HK-2 (cell line): ENCODE measurements around the gene FOXJ1.

Source experiments
- DNase-seq: peaks from one replicate; pipeline ENCODE4 v3.0.0-alpha.2; 2018; ENCODE audit not compliant: unreplicated experiment

FOXJ1 gene

DNA sequence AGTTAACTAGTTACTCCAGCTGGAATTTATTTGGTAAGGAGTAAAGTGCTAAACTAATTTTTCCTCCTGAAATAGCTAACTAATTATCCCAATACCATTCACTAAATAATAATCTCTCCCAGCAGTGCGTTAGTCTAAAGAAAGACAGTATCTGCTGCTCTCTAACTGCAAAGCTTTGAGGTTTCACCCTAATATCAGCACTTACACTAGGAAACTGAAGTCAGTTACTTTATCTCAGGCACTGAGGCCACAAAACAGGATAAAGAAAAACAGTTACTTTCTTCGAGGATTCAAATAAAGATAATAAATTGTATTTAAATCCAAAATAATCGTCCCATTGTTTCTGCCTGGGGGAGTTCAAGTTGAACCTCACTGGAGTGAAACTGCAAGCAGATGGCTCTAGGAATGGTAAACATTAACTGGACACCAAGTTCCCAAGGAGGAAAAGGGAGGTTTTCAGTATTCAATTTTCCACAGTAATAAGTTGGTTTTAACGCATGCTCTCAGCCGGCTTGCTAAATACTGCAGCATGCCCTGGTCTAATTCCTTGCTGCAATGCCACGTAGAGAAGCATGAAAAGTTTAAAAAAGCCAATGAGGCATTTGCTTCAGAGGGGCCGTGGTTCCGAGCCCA lies 20.0 kb upstream of the FOXJ1 start:
- DNase-seq = no peak

DNA sequence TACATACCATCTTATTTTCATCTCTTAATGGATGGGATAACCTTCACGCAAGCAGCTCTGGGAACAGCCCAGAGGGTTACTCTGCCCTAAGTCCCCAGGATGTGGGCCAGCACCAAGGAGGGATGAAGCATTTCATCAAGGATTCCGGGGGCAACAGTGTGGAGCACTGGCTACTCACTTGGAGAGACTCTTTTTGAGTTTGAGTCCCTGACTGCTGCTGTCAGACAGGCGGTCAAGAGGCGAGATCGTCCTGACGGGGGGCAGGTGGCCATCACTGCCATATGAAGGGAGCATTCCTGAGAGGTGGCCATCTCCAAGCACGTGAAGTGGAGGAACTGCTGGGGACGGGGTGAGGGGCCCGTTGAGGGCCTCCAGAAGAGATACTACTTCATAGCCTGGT lies 18.1 kb upstream of the FOXJ1 start:
- no peak for DNase-seq

DNA sequence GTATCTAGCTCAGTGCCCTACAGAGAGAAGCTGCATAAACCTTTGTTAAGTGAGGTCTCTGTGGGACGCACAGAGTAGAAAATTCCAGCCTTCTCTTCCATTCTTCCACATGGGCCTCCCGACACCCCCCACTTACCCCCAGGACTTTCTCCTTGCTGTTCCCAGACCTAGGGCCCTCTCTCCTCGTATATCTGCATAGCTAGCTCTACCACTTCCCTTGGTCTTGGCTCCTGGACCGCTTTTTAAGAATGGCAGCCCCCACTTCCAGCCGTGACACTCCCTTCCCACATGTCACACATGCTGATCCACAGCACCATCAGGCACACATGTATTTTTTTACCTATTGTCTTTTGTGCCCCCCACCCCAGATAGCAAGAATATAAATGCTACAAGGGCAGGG lies 16.7 kb upstream of the FOXJ1 start:
- DNase-seq = no peak

DNA sequence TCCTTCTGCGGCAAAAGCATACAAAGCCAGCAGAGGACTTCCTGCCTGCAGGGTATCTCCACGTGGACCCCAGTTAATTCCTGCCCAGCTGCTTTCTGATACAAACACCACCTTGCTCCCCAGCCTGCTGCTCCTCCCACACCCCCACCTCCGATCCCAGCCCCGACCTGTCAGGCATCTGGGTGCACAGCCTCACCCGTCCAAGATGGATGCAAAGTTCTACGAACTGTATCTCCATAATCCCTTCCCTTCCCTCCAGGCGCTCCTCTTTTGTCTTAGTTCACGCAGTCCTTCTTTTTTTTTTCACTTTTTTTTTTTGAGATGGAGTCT lies 15.6 kb upstream of the FOXJ1 start:
- DNase-seq = no peak

DNA sequence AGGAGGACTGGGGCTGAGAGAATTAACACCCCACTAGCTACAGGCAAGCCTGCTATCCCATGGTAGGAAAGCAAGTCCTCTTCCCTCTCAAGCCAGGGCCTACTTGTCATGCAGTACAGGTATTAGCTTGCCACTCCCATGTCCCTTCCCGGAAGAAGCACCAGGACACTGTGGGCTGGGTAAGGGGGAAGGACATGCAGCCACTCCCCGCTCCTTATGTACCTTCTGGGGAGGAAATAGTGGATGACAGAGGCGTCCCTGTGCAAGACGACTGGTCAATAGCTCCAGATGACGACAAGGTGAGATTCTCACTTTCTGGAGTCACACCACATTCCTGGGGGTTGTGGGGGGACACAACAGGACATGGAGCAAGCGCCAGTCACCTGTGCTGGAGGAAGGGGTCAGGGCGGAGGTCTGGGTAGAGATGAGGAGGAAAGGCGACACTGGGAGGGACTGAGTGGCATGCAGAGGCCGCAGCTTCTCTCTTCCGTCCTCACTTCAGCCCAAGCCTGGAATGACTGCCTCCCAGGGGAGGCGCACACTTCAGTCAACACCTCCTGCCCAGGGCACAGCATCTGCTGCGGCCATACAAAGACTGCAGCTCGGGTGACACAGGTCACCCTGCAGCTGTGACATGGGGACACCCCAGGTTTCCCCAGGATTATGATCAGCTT lies 15.1 kb upstream of the FOXJ1 start:
- no peak for DNase-seq

DNA sequence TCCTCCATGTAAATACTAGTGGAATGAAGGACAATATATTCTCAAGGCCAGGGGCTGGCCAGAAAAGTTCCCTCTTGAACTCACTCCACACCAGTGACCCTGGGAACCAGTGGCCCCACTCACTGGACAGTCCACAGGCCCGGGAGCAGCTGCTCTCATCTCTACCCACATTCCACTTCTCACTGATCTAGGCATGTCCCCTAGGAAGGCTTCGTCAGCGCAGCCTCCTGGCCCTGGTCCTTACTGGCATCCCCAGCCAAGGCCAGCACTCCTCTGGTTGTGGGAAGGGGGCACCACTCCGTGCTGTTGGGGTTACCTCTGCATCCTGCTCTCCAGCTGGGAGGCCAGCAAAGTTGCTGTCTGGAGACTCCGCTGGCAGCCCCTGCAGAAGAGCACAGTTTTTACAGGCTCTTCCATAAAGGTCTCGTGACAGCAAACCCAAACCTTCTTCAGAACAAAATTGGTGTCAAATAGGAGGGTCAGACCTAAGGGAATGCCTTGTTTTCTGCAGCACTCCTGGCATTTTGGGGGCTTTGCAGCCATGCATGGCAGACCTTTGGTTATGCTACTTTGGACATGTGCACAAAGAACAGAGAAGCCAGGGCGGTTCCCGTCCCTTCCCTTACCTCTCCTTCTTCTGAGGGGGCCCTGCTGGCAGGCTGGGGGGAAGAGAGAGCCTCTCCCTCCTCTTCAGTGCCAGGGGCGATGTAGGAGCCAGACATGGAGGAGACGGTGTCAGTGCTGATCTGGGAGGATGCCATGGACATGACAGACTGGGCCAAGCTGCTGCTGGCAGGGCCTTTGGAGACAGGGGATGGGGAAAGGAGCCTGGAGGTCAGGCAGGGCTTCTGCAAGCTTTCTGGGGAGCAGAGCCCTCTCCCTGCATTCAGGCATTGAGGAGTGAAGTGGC lies 14.1 kb upstream of the FOXJ1 start:
- no peak for DNase-seq

DNA sequence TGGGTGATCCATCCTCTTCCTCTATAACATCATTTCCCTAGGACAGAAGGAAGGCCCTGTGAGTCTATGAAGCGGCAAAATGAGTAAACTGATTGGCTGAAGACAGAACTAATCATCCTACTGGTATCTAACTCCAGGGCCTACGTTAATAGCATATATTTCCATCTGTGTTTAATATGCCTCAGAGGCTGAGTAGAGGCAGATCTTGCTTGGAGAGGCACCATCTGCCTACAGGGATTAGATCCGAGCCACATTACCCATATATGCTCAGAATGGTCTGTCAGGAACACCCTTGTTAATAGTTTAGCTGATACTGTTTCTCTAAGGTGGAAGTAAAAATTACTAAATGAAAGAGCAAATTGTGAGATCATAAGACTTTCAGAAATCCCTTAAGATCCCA lies 13.2 kb upstream of the FOXJ1 start:
- no peak for DNase-seq

DNA sequence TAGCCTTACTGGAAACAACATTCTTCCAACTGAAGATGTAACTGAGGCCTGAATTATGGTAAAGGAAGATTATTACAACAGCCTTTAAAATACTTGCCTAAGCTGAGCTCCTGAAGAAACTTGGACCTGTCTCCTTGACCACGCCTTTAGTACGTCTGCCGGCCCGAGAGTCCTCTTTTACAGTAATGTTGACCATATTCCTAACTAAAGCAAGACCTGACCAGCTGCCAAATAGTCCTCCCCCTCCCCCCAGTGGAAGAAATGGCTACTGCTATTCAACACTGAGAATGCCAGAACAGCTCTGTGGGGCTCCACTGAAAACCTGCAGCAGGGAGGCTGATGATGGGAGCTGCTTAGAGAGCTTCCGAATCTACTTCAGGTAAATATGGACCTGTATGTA lies 12.6 kb upstream of the FOXJ1 start:
- DNase-seq = no peak

DNA sequence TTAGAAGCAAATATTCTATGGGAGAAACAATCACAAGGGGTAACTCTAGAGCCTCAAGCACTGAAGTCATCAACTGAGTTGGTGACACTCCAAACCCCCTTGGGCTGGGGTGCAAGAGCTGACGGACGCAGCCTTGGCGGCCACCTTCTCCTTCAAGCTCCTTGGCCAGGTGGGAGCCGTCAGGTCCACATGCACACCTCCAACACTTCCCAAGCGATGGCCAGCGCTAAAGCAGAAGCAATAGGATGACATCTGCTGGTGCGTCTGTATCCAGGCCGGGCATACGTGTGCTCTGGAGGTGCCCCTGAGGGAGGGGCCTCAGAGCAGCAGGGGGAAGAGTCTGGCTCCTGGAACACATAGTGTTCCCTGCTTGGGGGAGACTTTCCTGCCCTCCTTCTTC lies 12.2 kb upstream of the FOXJ1 start:
- DNase-seq = no peak

DNA sequence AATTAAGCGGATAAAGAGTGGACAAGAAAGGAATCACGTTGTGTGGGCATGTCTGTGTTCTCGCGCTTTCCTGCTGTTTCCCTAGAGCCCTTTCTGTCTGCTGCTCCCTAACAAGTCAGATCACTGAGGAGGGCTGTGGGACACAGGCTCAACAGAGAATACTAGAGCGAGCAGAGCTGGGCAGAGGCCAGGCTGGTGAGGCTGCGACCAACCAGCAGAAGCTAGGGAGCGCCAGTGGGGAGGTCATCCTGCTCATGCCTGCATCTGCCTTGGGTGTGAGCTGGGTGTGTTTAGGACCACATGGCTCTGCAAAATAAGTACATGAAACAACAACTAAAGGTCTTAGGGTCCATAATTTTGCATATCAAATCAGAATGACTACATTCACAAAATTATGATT lies 11.5 kb upstream of the FOXJ1 start:
- no peak for DNase-seq

DNA sequence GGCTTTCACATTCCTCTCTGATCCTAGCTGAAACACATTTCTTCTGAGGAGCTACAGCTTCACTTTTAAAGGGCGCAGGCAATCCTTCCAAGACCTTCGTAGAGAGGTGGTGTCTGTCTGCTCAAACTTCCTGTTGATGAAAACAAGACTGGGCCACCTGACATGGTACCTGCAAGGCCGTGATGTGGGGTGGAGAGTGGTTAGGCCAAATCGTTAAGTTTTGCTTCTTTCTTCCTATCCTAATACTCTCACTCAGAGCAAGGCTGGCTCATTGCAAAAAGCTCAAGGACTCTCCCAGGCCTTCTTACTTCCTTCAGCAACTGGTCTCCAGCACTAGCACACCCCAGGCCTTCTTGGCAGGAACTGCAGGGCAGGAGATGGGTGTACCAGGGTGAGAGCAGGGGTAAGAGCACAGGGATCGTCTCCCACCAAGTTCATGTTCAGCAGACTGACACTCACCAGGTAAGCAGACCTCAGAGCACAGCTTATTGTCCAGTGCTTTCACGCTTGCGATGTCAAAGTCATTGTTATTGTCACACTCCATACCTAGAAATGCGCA lies 10.9 kb upstream of the FOXJ1 start:
- no peak for DNase-seq

DNA sequence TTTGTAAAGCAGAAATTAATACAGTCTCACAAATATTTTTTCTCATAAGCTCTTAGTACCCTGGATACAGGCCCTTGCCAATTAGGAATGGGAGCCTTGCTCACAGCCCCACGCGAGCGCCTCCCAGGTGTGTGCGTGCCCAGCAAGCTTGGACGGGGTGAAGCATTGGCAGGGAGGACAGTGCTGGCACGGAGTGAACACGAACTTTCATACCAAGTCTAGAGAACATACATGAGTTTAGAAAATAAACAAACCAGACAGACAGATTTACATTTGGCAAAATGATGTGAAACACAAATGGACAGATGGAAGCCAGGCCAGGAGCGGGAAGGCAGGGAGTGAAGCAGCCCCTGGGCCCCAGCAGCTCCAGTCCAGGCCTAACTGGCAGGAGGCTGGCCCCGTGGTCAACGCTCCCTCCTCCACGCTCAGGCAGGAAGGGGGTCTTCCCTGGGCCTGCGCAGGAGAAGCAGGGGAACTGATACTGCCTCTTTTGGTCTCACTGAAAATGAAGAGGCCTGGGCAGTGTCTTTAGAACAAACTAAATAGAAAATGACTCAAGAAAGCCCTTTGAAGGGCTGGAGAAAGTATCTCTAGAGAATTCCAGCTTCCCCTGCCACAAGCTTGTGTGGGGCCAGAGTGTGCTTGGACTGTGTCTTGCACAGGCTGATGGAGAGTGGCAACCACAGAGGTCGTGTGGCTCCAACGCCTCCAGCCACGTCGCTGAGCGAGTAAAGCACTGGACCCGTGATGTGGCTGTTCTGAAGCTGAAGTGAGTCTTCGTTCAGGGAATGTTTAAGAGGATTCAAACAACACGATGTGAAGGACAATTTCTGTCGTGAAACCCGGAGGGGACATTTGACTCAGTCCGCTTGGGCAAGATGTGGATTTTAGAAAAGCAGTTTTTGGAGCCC lies 9.9 kb upstream of the FOXJ1 start:
- no peak for DNase-seq

DNA sequence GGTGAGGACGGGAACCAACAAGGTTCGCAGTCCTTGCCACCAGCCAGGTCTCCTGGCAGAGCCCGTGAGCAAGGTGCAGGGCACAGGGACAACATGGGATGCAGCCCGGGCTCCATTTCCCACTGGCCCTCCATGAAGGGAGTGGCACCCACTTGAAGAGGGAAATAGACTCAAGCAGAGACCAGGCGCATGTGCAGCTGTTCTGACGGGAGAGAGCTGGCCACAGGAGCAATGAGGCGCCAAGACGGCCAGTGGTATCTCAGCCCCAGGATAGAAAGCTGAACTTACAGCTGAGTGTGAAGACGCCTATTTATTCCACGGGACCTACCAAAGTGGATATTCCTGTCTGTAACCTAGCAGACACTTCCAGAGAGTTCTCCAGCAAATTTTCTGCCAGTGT lies 8.2 kb upstream of the FOXJ1 start:
- DNase-seq = no peak

DNA sequence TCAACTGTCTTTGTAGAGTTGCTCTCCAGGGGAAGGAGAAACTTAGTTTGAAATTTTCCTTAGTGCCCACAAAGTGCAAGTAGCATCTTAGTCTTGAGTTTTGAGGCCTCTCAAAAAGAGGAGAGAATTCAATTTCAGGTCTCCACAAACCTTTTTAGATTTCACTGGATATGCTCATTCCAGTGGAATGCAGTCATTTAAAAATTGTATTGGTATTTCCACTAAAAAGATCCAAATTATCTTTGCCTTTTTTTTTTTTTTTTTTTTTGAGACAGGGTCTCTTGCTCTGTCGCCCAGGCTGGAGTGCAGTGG lies 6.9 kb upstream of the FOXJ1 start:
- DNase-seq = no peak

DNA sequence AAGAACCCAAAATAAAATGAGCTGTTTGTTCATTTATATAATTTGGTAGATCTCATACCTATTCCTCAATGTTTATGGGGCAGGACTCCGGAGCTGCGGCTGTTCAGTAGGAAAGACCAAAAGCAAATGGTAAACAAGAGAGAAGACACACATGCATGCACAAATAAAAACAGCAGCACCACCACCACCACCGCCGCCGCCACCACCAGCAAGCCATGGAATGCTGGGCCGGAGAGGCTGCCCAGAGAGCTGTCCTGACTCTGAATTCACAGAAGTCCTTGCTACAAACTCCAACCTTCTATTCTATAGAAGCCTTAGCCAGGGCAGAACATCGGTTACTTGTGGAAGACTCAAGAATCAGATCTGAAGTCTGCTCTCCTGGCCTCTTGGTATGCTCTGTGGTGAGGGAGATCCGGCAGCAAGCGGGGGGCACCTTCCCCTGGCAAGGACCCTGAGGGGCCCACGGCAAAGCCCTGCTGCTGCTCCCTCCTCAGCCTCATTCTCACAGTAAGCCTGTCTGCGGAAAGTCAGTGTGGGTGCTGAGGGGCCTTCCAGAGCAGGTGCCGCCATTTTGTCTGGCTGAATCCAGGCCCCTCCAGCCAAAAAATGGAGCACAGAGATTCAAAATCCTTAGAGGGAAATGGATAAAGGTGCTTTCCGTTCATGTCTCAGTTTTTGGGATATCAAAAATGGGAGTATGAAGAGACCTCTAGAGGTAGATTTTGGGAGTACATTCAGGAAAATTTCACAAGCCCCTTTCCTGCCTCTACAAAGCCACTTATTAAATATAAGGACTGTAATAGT lies 6.4 kb upstream of the FOXJ1 start:
- no peak for DNase-seq

DNA sequence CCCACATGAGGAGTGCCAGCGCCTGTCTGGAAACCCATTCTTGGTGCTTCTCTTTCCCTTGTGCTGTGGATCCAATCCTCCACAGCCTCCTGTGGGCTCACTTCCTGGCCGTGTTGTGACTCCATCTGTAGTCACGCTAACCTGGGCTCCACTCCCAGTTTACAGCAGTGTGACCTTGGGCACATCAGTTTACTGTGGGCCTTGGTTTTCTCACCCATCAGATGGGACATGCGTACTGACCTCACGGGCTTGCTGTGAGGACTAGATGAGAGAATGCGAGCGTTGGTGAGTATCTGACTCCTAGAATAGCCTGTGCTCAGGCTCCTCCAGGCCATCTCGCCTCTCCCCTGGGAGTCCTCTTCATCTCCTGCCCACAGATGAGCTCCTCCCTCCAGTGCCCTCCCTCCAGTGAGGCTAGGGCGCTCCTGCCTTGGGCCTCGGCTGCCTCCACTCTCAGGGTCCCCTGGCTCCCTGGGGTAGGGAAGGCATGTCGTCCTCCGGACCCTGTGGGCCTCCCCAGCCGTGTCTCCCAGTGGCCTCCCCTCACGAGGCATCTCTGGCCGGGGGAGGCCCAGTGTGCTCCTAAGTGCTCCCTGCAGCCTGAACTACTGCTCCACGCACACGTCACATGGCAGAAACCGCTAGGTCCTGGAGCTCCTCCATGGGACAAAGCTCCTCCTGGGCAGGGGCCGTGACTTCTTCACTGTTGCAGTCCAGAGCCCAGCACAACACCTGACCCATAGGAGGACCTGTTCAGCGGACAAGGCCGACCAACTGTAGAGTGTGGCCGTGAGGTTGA lies 5.2 kb upstream of the FOXJ1 start:
- no peak for DNase-seq

DNA sequence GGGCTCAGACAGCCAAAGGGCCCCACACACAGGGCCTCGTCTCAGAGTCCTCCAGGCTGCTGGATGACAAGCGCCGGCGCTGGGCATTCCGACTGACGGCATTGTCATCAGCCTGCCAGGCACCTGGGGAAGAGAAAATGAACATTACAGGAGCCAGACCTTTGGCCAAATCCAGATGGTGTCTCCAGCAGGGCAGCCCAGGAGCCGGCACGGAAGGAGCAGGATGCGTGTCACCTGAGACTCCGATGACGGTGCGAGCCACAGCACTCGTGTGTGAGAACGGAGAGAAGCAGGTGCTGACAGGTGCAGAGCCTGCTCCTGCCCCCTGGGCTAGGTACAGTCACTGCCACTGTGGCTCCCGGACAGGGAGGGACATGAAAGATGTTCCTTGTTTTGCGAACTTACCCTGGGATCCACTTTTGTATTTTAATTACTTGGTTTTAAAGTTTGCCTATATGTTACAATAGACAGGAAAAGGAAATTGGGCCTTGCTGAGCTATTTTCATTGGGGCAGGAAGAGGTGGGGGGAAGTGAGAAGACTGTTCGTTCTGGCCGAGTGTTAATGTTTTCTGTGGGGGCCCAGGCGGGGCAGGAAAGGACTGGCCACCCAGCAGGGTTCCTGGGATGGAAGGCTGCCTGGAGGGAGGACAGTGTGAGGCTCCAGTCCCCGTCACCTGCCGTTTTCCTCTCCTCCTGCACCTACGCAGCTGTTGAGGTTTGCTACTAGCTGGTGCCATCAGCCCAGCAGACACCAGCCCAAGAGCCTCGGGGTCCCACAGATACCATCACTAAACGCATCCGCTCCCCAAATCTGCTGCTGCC lies 4.4 kb upstream of the FOXJ1 start:
- DNase-seq = no peak

DNA sequence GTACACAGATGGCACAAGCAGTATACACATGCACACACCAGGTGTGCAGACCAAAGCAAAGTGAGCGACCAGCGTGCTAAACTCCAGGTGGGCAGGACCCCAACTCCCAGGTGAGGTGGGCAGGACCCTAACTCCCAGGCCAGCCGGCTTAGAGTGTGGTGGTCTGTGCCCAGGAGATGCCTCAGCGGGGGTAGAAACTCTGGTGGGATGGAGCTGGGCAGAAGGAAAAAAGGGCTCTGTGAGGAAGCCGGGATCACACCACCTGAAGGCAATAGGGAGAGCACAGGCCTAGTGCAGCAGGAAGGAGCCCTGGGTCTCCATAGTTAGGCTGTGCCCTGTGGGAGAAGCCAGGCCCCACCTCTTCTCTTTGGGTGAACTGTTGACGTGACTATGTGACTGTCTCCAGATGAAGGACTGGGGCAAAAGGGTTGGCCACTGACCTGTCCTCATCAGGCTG lies 1.6 kb upstream of the FOXJ1 start:
- DNase-seq = no peak

DNA sequence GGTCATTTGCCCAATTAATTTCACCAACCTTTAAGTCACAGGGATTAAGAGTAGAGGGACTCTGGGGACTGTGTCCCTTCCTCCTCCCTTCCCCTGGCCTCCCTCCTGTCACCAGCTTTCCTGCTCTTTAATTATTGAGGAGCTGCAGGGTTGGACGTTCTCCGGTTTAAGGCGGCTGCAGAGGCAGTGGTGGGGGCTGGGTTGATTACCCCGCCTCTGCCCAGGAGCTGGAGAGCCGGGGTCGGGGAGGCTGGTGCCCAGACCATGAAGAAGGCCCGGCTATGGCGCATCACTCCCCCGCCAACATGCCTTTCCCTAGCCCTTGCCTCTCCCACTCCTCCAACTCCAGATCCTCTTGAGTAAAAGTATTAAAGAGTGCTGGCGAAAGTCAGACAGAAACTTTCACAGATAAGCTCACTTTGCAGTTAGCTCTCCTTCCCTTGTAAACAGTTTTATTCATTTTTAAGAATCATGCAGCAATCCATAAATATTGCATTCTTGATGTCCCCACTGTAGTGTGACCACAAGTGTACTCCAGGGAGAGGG lies 1.1 kb upstream of the FOXJ1 start:
- no peak for DNase-seq
